Left hindlimb (tissue), 1 donor: Measurements from ENCODE around the gene TSPAN18.

Experiments
- DNase-seq: peaks from one replicate; pipeline ENCODE4 v3.0.0-alpha.2; 2018

TSPAN18 gene

GRCh38 chr11:44876194-44876723 lies 149.5 kb downstream of the TSPAN18 start:
- DNase-seq, result no peak

- no peak for DNase-seq
These were observed 150.1 kb downstream of the TSPAN18 start for GRCh38 chr11:44876906-44877305.

DNA sequence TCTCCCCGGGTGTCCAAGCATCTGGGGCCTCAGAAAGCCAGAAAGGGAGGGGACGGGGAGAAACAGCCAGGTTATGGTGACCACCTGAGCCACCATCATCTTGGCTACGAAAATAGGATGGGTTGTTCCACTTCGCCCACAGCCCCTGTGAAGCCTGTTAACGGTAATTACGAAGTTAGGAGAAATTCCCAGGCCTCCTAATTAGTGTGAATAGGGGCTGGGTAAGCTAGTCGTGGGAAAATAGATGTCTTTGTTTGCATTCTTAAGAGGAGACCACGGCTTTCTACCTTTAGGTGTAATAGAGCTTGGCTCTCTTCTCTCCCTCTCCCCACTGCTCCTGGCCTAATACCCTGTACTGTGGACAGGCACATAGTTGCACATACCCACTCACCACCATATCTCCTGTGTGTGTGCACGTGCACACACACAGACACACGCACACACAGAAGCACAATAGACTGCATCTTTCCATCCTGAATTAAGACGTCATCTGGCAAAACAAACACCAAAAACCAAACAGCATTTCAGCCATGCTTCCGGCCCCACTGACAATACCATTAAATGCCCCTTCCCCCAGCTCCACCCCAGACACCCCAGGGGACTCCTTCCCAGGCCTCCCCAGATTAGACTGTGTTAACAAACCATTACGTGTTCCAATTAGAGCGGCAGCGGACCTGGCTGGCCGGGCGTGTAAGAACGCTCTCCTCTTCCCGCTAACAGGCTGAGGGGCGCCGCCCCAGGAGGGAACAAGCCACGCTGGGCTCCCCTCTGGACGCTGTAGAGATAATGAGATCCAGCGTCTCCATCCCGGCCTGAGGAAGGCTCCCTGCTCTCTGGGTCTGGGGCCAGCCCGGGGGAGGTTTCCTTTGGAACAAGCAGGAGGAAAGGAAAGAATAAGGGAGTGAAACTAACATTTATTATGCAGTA lies 151.1 kb downstream of the TSPAN18 start:
- DNase-seq, result no peak

DNA sequence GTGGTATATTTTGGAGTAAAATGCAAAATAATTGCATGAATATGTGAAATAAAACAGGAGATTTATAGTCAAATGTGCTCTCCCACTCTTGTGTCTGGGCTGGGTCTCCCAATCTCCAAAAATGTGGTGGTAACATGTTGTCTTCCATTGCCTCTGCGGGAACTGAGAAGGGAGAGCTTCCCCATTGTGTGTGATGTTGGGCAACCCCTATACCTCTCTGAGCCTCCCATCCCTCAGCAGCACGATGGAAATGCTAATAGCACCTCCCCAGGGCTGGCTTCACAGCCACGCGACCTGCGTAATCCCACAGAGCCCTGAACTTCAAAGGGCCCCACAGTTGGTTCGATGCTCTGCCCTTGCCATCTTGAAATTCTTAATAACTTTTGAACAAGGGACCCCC lies 151.9 kb downstream of the TSPAN18 start:
- DNase-seq, result no peak

DNA sequence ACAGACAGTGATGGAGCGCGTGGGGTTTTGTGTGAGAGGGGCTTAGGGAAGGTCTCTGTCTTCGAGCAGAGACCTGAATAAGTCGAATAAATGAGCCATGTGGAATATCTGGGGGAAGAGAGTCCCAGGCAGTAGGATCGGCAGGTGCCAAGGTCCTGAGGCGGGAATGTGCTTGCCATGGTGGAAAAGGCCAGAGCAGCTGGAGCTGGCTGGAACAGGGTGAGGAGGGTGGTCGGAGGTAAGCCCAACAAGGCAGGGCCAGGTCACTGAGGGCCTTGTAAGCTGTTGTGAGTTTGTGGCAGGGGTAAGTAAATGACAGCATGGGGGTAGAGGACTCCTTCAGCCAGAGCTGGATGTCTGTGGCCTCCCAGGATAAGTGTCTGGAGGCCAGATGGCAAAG lies 152.7 kb downstream of the TSPAN18 start:
- DNase-seq, result no peak

DNA sequence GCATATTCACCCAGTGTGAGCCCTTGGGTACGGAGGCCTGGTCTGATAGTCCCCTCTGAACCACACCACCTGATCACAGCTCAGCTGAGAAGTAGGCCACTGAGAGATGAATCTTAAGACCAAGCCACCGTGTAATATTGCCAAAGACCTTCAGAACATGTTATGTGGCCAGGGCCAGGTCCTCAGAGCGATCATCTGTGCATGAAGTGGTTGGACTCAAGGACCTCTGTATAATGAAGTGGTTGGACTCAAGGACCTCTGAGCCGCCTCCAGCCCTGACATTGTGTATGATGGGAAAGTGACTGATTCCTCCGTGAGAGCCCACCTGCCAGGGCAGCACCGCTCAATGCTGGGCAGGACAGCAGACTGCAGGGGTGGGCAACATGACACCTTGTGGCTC lies 153.7 kb downstream of the TSPAN18 start:
- DNase-seq, result no peak

DNA sequence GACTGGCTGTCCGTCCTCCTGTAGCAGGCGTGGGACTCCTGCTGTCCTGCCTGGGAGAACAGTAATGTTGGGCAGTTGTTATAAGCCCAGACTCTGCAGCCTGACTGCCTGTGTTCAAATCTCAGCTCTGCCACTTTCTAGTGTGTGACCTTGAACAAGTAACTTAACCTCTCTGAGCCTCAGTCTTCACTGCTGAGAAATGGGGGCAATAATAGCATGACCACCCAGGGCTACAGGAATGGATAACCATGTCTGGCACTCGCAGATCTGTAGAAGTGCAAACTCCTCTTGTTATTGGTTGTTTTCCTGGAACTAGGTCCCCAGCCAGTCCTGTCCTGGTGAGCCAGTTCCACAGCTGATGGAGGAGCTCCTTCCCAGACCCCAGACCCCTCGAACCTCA lies 154.2 kb downstream of the TSPAN18 start:
- DNase-seq, result no peak

DNA sequence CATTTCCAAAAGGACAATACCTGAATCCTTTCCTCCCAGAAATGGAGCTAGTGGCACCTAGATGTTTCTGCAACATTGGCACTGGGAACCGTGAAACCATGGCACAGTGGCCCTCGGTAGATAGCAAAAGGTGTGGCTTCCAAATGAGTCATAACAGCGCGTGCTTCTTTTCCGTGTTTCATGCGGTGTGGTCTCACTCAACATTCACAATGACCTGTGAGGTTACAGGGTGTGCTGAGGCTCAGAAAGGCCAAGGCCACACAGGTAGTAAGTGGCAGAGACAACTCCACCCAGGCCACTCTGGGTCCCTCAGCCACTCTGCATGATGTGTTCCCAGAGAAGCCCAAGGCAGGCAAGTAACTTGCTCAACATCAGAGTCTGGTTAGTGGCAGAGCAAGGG lies 156.5 kb downstream of the TSPAN18 start:
- no peak for DNase-seq

DNA sequence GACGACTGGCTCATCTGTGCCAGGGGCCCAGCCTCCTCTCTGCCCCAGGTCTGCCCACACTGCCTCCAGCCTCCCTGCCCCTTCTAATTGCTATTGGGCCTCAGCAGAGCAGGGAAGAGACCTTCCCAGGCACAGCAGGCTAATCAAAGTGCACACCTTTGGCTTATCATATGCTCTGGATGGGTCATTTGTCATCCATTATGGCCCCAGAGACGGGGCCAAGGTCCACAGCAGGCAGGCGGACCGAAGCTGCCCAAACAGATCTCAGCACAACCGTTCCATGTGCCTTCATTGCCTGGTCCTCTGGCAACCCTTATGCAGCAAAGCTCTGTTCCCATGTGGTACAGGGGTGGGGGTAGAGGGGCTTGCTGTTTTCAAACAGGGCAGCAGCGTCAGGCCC lies 157.3 kb downstream of the TSPAN18 start:
- no peak for DNase-seq

DNA sequence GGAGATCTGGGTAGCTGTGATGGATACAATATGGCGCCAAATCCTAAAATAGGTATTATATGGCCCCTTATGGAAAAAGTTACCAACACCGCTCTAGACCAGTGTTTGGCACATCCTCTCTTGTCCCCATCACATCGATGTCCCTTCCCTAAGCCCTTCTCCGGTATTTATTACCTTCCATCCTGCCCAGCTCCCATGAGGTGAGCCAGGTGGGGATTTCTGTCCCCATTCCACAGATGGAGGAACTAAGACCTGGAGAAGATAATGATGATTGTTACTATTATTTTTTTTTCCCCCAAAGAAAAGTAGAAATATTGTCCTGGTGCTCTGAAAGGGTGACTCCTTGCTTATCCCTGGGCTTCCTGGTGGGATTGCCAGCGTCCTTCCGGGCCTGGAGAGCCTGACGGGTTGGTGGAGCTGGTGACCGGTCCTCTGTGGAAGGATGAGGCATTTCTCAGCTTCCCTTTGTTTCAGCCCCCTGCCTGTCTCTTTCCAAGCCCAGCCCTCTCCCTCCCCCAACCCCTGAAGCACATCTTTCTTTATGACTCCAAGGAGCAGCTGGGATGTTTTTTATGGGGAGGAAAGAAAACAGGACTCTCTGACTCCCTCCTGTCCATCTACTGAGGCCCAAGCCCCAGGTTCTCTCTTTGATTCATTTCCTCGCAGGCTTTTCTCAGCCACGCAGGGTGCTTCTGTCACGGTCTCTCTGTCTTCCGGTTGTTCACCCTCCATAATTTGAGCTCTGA lies 158.5 kb downstream of the TSPAN18 start:
- DNase-seq, result no peak

- DNase-seq, result no peak
These were observed 159.4 kb downstream of the TSPAN18 start for GRCh38 chr11:44885919-44886789.

DNA sequence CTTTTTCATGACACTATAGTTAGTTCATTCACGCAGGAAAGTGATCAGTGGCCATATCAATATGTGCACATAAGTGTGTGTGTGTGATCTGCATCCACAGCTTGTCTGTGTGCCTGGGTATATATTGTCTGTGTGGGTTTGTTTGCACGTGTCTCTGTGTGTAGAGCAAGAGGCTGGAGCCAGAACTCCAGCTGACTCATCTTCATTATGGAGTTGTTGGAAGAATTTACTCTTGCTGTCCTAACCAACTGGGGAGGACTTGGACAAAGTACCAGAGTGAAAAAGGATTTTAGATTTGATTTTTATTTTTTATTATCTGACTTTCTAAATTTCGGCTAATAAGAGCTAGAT lies 160.0 kb downstream of the TSPAN18 start:
- no peak for DNase-seq

GRCh38 chr11:44887636-44888035 lies 160.9 kb downstream of the TSPAN18 start:
- DNase-seq, result no peak

GRCh38 chr11:44889266-44889665 lies 162.5 kb downstream of the TSPAN18 start:
- no peak for DNase-seq

DNA sequence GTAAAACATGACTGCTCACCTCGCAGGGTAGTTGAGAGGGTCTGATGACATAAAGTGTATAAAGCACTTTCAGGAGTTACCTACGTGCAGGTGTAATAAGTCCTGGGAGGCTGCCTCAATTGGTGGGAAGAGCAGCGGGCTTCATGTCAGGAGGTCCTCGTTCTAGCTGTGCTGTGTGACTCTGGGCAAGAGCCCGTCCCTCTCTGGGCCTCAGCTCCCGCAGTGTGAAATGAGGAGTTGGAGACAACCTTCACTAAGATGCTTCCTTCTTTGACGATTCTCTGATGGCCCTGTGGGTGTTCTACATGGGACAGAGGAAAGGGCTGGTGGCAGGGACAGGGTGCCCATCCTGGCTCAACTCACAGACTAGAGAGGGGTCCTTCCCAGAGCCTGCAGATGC lies 166.1 kb downstream of the TSPAN18 start:
- DNase-seq, result no peak

DNA sequence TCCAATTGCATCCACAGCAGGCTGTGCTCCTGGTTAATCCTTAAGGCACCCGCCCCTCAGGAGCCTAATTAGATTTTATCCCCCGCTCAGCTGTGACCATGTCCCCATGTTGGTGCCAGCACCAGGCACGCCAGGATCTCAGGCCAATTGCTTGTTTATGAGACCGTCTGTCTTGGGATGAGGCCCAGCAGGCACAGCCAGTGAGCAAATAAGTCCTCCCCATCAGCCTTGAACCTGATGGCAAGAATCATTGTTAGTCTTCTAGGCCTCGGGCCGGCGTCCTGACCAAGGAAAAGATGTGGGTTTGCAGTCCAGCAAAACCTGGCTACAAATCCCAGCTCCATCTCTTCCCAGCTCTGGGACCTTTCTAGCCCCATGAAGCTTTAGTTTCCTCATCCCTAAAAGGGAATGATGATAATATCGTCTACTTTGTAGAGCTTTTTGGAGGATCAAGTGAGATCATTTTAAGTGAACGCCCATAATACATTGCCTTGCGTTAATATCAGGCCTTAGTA lies 166.6 kb downstream of the TSPAN18 start:
- DNase-seq, result no peak

DNA sequence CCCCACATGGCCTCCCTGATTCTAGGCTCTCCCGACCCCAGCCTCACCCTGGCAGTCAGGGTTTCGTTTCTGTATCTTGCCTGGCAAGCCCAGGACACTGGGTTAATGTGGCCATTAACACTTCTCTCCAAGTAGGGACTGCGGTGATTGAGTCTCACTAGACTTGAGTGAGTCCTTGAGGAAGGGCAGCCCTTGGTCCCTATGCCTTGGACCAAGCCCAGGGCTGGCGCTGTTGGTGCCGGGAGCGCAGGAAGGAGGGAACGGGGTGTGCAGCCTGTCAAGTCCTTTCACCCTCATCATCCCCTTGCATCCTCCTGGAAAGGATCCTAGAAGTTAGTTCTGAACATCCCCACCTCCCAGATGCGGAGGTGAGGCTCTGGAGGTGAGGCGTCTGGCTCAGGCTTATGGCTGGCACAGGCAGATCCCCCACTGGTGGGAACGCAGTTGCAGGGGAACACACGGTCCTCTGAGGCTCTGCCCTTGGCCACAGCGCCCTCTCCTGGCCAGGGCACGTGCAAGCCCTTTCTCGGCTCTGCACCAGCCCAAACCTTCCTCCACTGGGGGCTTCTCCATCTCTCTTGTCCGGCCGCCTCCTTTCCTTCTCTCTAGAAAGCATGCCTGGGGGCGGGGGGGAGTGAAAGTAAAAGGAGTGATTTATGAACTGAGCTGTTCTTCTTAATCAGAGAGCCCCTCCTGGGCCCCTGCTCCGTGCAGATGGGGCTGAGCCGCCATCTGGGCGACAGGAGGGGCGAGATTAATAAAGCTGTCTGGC lies 167.3 kb downstream of the TSPAN18 start:
- peak; percentile 71 for DNase-seq

DNA sequence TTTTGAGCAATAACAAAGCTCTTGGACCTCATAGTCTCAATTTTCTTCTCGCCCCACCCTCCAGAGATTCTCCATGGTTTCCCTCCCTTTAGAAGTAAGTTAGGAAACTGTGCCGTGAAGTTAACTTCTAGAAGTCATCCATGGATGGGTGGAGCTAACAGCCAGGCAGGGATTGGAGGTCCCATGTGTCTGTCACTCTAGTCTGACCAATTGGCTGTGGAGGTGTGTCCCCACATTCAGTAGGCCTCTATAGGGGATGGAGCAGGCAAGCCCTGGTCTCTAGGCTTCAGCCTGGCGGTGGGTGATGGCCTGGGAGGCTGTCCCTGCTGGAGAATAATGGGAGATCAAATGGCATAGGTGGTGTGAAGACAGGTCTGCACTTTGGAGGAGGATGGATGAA lies 173.2 kb downstream of the TSPAN18 start:
- no peak for DNase-seq

GRCh38 chr11:44901120-44901633 lies 174.4 kb downstream of the TSPAN18 start:
- no peak for DNase-seq

GRCh38 chr11:44901786-44902185 lies 175.0 kb downstream of the TSPAN18 start:
- DNase-seq, result no peak

DNA sequence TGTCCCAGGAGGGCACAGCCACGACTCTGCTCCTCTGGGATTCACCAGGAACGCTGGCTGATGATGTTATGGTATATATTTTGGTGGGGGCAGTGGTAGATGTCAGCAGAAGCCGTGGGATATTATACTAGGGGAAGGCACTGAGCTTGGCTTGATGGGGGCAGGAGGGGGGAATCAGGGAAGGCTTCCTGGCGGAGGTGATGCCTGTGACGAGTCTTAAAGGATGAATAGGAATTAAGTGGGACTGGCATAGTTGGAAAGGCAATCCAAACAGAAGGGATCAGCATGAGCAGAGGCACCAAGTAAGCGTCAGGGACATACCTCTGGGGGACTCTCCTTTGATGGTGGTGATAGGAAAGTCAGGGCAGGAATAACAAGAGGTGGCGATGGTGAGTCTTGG lies 176.3 kb downstream of the TSPAN18 start:
- no peak for DNase-seq

- no peak for DNase-seq
These were observed 176.8 kb downstream of the TSPAN18 start for GRCh38 chr11:44903518-44903917.
